K562 (cell line): ENCODE results near the gene CYLD. TPM values are rescaled to one million over a fixed set of nuclear protein-coding genes. Genes with fewer than 3 reads are reported as not detected.

Experiments used
- ATAC-seq: fragments of 200-7000 bp; cut with Tn5 transposase; 3 replicates; pipeline ENCODE4 v1.9.1; 2020; ENCODE audit warnings: moderate library complexity
- BruUV-seq: library from RNA; stranded (reverse); fragments of 400-500 nt; replicated peaks from 2 replicates; lab custom pipeline; 2021; lab: Mats Ljungman, UMichigan
- CTCF ChIA-PET: fragments of 300-600 bp; formaldehyde crosslinking; extraction: SDS; loops from one replicate; lab custom pipeline; 2021; ENCODE audit warnings: low intra/inter-chr PET ratio; lab: Yijun Ruan, JAX
- POLR2A ChIA-PET: fragments of 300-600, 350-650 bp; sonication (Branson Sonifier 250); formaldehyde crosslinking; extraction: SDS; loops from one replicate; lab custom pipeline; 2021; ENCODE audit warnings: antibody characterized with exemption, inconsistent platforms; lab: Yijun Ruan, JAX
- DNase-seq, 4 experiments: peaks; one replicate each; pipeline versions ENCODE4 v3.0.0 to v3.0.0-alpha.2; 2011 to 2018; ENCODE audit warnings: low spot score in 3 of 4, mixed read lengths in 3 of 4; ENCODE audit errors: extremely low read depth in 1 of 4
- FAIRE-seq: peaks from 2 replicates; lab custom pipeline; 2011; peaks lifted over from hg19 to GRCh38; lab: Jason Lieb, UNC
- H2AFZ ChIP-seq: 2 replicates; pipeline ENCODE4 v1.6.0; 2011; ENCODE audit warnings: low read depth, low read length, control low read depth, inconsistent platforms
- H3K27ac ChIP-seq: fragments of 200-600 bp; 3 replicates; pipeline ENCODE4 v1.8.0; 2011; ENCODE audit warnings: low read depth, mild to moderate bottlenecking, control low read depth, inconsistent platforms, low read length, moderate library complexity, mixed read lengths; ENCODE audit errors: extremely low read depth
- H3K27me3 ChIP-seq, 2 experiments: fragments of 300-600 bp in 1 of 2; 2 replicates in 1 of 2; 3 replicates in 1 of 2; pipeline versions ENCODE4 v1.6.0 to v1.8.0; 2011; ENCODE audit warnings: inconsistent platforms in 2 of 2, low read length in 2 of 2, mild to moderate bottlenecking in 1 of 2, mixed read lengths in 1 of 2, moderate library complexity in 1 of 2; ENCODE audit not compliant: control insufficient read depth in 2 of 2, insufficient read depth in 2 of 2
- H3K36me3 ChIP-seq: fragments of 300-600 bp; 3 replicates; pipeline ENCODE4 v1.8.0; 2011; ENCODE audit warnings: mild to moderate bottlenecking, low read length, inconsistent platforms; ENCODE audit not compliant: control insufficient read depth, insufficient read depth
- H3K4me1 ChIP-seq, 2 experiments: fragments of 200-600 bp in 1 of 2; replicated peaks in 1 of 2; 2 replicates in 1 of 2; 3 replicates in 1 of 2; pipeline versions ENCODE4 v1.5.1 to v1.8.0; 2011; ENCODE audit warnings: inconsistent platforms in 2 of 2, low read length in 2 of 2, mild to moderate bottlenecking in 1 of 2, mixed read lengths in 1 of 2, moderate library complexity in 1 of 2; ENCODE audit not compliant: control insufficient read depth in 2 of 2, insufficient read depth in 2 of 2
- H3K4me2 ChIP-seq: 2 replicates; pipeline ENCODE4 v1.6.1; 2011; ENCODE audit warnings: low read length, control low read depth, inconsistent platforms, mixed read lengths; ENCODE audit not compliant: insufficient read depth
- H3K4me3 ChIP-seq: fragments of 200-600 bp; sonication (generic), shearing (Covaris generic); 2 replicates; pipeline ENCODE4 v1.5.1; 2016; ENCODE audit warnings: control low read depth, inconsistent platforms
- H3K79me2 ChIP-seq: fragments of 200-600 bp; 3 replicates; pipeline ENCODE4 v1.8.0; 2011; ENCODE audit warnings: low read length, inconsistent platforms; ENCODE audit not compliant: control insufficient read depth, insufficient read depth
- H3K9ac ChIP-seq, 2 experiments: 2 replicates each; pipeline versions ENCODE4 v1.6.0 to v1.6.1; 2011; ENCODE audit warnings: low read depth in 2 of 2, low read length in 2 of 2, control low read depth in 1 of 2, inconsistent platforms in 1 of 2, mild to moderate bottlenecking in 1 of 2, mixed read lengths in 1 of 2; ENCODE audit not compliant: insufficient read depth in 1 of 2
- H3K9me1 ChIP-seq: one replicate; pipeline ENCODE4 v1.6.0; 2011; ENCODE audit warnings: inconsistent platforms, mild to moderate bottlenecking, low read length, moderate library complexity; ENCODE audit not compliant: control insufficient read depth, insufficient read depth
- H3K9me3 ChIP-seq: replicated peaks from 2 replicates; pipeline ENCODE4 v1.5.1; 2011; ENCODE audit warnings: low read depth, low read length, inconsistent platforms; ENCODE audit not compliant: control insufficient read depth, insufficient read depth
- H4K20me1 ChIP-seq: replicated peaks from 2 replicates; pipeline ENCODE4 v1.6.1; 2011; ENCODE audit warnings: low read length, inconsistent platforms, mixed read lengths; ENCODE audit not compliant: control insufficient read depth, insufficient read depth
- ESRRB ChIP-seq: fragments of 250-450 bp; sonication (Bioruptor Pico); IDR thresholded peaks from 2 replicates; pipeline ENCODE4 v1.5.0; 2020; ENCODE audit warnings: mild to moderate bottlenecking, moderate library complexity, borderline replicate concordance
- ETV5 ChIP-seq: sonication (generic); formaldehyde crosslinking; IDR thresholded peaks from 2 replicates; pipeline ENCODE4 v1.4.0; 2020; ENCODE audit warnings: low read depth, mild to moderate bottlenecking, missing genetic modification reagents
- NFIX ChIP-seq: fragments of 250-450 bp; sonication (Bioruptor Pico); IDR thresholded peaks from 2 replicates; pipeline ENCODE4 v1.4.0; 2020; ENCODE audit warnings: low read depth, mild to moderate bottlenecking, moderate library complexity
- ZNF77 ChIP-seq: fragments of 250-450 bp; sonication (Bioruptor Pico); IDR thresholded peaks from 2 replicates; pipeline ENCODE4 v1.5.0; 2020
- ZSCAN32 ChIP-seq: fragments of 450-650 bp; formaldehyde crosslinking; IDR thresholded peaks from 2 replicates; pipeline ENCODE4 v1.4.0; 2020; ENCODE audit warnings: mild to moderate bottlenecking, moderate library complexity
- WGBS: fragments of 100-300 bp; shearing (Covaris generic); methylation state at CpG from one replicate; pipeline ENCODE4 v1.1.6; 2016; ENCODE audit warnings: low coverage, mixed read lengths; ENCODE audit not compliant: insufficient coverage; ENCODE audit errors: missing lambda C conversion rate; 5-methylcytosine and 5-hydroxymethylcytosine counted together
- in situ Hi-C: fragments of 300-500 bp; cut with MboI; formaldehyde crosslinking; loops from 4 replicates; pipeline ENCODE4 v1.15.0; 2018; ENCODE audit warnings: inconsistent platforms, mixed read lengths
- intact Hi-C: fragments of 100-400 bp; cut with micrococcal nuclease; formaldehyde crosslinking; loops from 2 replicates; pipeline ENCODE4 v1.14.2; 2022
- polyA plus RNA-seq, 8 experiments: library from polyadenylated mRNA; depleted of rRNA in 4 of 8; stranded (reverse) in 5 of 8; unstranded in 3 of 8; fragments of >200 nt; fragmentation: Nextera tagmentation in 2 of 8; fragmentation: Illumina TruSeq in 1 of 8; extraction: Ambion mirVana in 2 of 8; extraction: Trizol in 1 of 8; gene quantifications; 2 replicates each; pipeline versions ENCODE4 v1.2.1 to v1.2.3, GENCODE V29; 2011 to 2014; ENCODE audit warnings: inconsistent platforms in 1 of 8, missing spikeins in 1 of 8
- total RNA-seq, 7 experiments: library from RNA; depleted of rRNA in 6 of 7; stranded (reverse); fragments of >200 nt in 6 of 7; fragmentation: Illumina TruSeq in 2 of 7; extraction: Trizol in 2 of 7; gene quantifications; 2 replicates each; pipeline versions ENCODE4 v1.2.1 to v1.2.3, GENCODE V29; 2011 to 2021; ENCODE audit warnings: low replicate concordance in 1 of 7
- TF ChIP-seq, protein P1 (sequence below), 2 experiments: fragments of 200-800 bp in 1 of 2; sonication (Bioruptor generic) in 1 of 2; sonication (generic) in 1 of 2; formaldehyde crosslinking in 1 of 2; IDR thresholded peaks in 1 of 2; conservative IDR thresholded peaks in 1 of 2; 2 replicates each; pipeline versions ENCODE4 v1.5.0 to v1.6.1; 2016 to 2020; ENCODE audit warnings: missing compliant biosample characterization in 1 of 2, missing genetic modification characterization in 1 of 2, missing genetic modification reagents in 1 of 2

CYLD gene
- total and polyA plus RNA-seq, 9 of the 15 experiments (the other 6 are each of a cell fraction or from before 2014, with no cell fraction given): 3.4 to 7.4 (median 5.3) TPM

DNA sequence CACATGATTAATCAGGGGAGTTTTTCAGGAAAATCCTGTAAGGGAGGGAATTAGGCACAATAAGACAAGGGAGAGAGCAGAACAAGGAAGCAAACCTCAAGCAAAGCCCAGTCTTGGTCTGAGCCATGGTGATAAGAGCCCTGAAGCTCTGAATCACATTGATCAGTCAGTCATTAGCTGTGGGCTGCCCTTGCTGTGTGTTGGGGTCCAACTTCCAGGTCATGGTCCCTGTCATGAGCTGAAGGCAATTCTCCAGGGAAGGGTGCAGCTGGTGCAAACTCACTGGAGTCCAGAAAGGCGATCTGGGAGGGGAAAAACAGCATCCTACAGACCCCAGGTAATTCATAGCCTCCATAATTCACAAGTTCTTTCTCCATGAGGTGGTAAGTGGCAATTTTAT, 89.9 kb downstream of the CYLD start (continued):
- TF ChIP-seq, protein P1, sequence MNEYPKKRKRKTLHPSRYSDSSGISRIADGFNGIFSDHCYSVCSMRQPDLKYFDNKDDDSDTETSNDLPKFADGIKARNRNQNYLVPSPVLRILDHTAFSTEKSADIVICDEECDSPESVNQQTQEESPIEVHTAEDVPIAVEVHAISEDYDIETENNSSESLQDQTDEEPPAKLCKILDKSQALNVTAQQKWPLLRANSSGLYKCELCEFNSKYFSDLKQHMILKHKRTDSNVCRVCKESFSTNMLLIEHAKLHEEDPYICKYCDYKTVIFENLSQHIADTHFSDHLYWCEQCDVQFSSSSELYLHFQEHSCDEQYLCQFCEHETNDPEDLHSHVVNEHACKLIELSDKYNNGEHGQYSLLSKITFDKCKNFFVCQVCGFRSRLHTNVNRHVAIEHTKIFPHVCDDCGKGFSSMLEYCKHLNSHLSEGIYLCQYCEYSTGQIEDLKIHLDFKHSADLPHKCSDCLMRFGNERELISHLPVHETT (CRISPR knock-in tag; conservative IDR thresholded peaks at IDR 0.05 in 1 of 2, IDR thresholded peaks at IDR 0.05 in 1 of 2): no peak
- TF ChIP-seq NFIX (CRISPR knock-in tag): no peak
- no peak for TF ChIP-seq ESRRB (CRISPR knock-in tag)
- TF ChIP-seq ETV5 (CRISPR knock-in tag): no peak
- TF ChIP-seq ZNF77 (CRISPR knock-in tag): no peak
- TF ChIP-seq, all 486 proteins: peak for 0

- WGBS: 0% methylated on average over 3 of the region's 3 CpGs
Observed at GRCh38 chr16:50833929-50834328, 92.0 kb downstream of the CYLD start.

More at GRCh38 chr16:50833929-50834328, 92.0 kb downstream of the CYLD start:
- TF ChIP-seq ZSCAN32: no peak
- Histone ChIP-seq H3K79me2 (no peaks in the 10 kb centered on the region), H3K9ac (no peak overlapping the region), H3K9me3 (no peaks in the 10 kb centered on the region), H2AFZ (no peak overlapping the region), H3K4me1 (no peaks in the 10 kb centered on the region), H3K4me3 (no peak overlapping the region), H3K36me3 (no peaks in the 10 kb centered on the region), H3K9me1 (no peaks in the 10 kb centered on the region), H3K27me3 (peaks cover 0 to 22% of the 10 kb centered on the region in 2 experiments; a peak in 2 of 5 replicates), H3K27ac (no peak overlapping the region), H3K4me2 (no peak overlapping the region), H4K20me1 (no peaks in the 10 kb centered on the region)
- intact Hi-C loops: no loop called here
- BruUV-seq: no TSS peak
- ChIA-PET POLR2A (no interaction called here), CTCF (no interaction called here)
- DNase-seq: no peak
- in situ Hi-C loops: no loop called here
- ATAC-seq: no peak
- FAIRE-seq: no peak
